HAP-1 (cell line): Measurements from ENCODE around the gene CD44.

Experiments used
- DNase-seq, 2 experiments: peaks; one replicate each; pipeline ENCODE4 v3.0.0-alpha.2; 2016 to 2020; ENCODE audit warnings: low spot score in 2 of 2
- H3K27me3 ChIP-seq: fragments of 250-450 bp; sonication (Bioruptor Pico); 2 replicates; pipeline ENCODE4 v1.5.1; 2020; ENCODE audit warnings: low read depth, mild to moderate bottlenecking, moderate library complexity
- H3K36me3 ChIP-seq: fragments of 250-450 bp; sonication (Bioruptor Pico); replicated peaks from 2 replicates; pipeline ENCODE4 v1.5.1; 2020; ENCODE audit warnings: mild to moderate bottlenecking
- H3K4me1 ChIP-seq: fragments of 250-450 bp; sonication (Bioruptor Pico); 2 replicates; pipeline ENCODE4 v1.5.1; 2020; ENCODE audit warnings: mild to moderate bottlenecking
- H3K4me3 ChIP-seq: fragments of 250-450 bp; sonication (Bioruptor Pico); 2 replicates; pipeline ENCODE4 v1.5.1; 2020; ENCODE audit warnings: mild to moderate bottlenecking, moderate library complexity
- H3K9me3 ChIP-seq: fragments of 250-450 bp; sonication (Bioruptor Pico); 2 replicates; pipeline ENCODE4 v1.5.1; 2020; ENCODE audit warnings: mild to moderate bottlenecking, moderate library complexity
- in situ Hi-C: fragments of 300-500 bp; cut with MboI; formaldehyde crosslinking; loops from 3 replicates; pipeline ENCODE4 v1.14.3; 2020; ENCODE audit warnings: low sequenced_read_pairs, inconsistent platforms, mixed read lengths

Gene CD44

GRCh38 chr11:35138058-35138457 is 913 bp upstream of the CD44 start:
- H3K36me3 ChIP-seq = no peaks in the 10 kb centered on the region
- in situ Hi-C loops = no loop called here
- H3K9me3 ChIP-seq = no peaks in the 10 kb centered on the region
- no peak overlapping the region for H3K4me3 ChIP-seq
- no peak for DNase-seq
- no peaks in the 10 kb centered on the region for H3K4me1 ChIP-seq
- H3K27me3 ChIP-seq = peaks cover 27% of the 10 kb centered on the region

- in situ Hi-C loops = no loop called here
- peaks cover 27% of the 10 kb centered on the region for H3K27me3 ChIP-seq
- no peaks in the 10 kb centered on the region for H3K9me3 ChIP-seq
- peak overlapping the region; percentile 24 for H3K4me3 ChIP-seq
- no peak for DNase-seq
- no peaks in the 10 kb centered on the region for H3K36me3 ChIP-seq
- no peaks in the 10 kb centered on the region for H3K4me1 ChIP-seq
Observed at GRCh38 chr11:35138606-35138942, 397 bp upstream of the CD44 start.

- Histone ChIP-seq H3K36me3 (no peaks in the 10 kb centered on the region), H3K4me1 (no peaks in the 10 kb centered on the region), H3K27me3 (peaks cover 27% of the 10 kb centered on the region), H3K9me3 (no peaks in the 10 kb centered on the region), H3K4me3 (peak overlapping the region; percentile 24)
- no peak for DNase-seq
- in situ Hi-C loops = no loop called here
Observed at GRCh38 chr11:35139722-35140282, 831 bp downstream of the CD44 start.

- in situ Hi-C loops = no loop called here
- DNase-seq = no peak
- Histone ChIP-seq H3K9me3 (no peaks in the 10 kb centered on the region), H3K27me3 (peaks cover 27% of the 10 kb centered on the region), H3K36me3 (no peaks in the 10 kb centered on the region), H3K4me1 (no peaks in the 10 kb centered on the region), H3K4me3 (no peak overlapping the region)
Observed at GRCh38 chr11:35141071-35141470, 2.1 kb downstream of the CD44 start.

GRCh38 chr11:35141571-35141971 is 2.6 kb downstream of the CD44 start:
- DNase-seq = no peak
- Histone ChIP-seq H3K27me3 (peaks cover 25% of the 10 kb centered on the region), H3K4me1 (no peaks in the 10 kb centered on the region), H3K36me3 (no peaks in the 10 kb centered on the region), H3K9me3 (no peaks in the 10 kb centered on the region), H3K4me3 (no peak overlapping the region)
- in situ Hi-C loops = no loop called here

- H3K27me3 ChIP-seq = peaks cover 25% of the 10 kb centered on the region
- no peak overlapping the region for H3K4me3 ChIP-seq
- in situ Hi-C loops = no loop called here
- no peaks in the 10 kb centered on the region for H3K9me3 ChIP-seq
- no peaks in the 10 kb centered on the region for H3K4me1 ChIP-seq
- no peak for DNase-seq
- H3K36me3 ChIP-seq = no peaks in the 10 kb centered on the region
Observed at GRCh38 chr11:35142481-35143075, 3.6 kb downstream of the CD44 start.

GRCh38 chr11:35143297-35144135 is 4.5 kb downstream of the CD44 start:
- Histone ChIP-seq H3K36me3 (no peaks in the 10 kb centered on the region), H3K27me3 (peaks cover 17% of the 10 kb centered on the region), H3K9me3 (no peaks in the 10 kb centered on the region), H3K4me1 (no peaks in the 10 kb centered on the region), H3K4me3 (no peak overlapping the region)
- DNase-seq = no peak
- in situ Hi-C loops = no loop called here

- no peaks in the 10 kb centered on the region for H3K4me1 ChIP-seq
- no peaks in the 10 kb centered on the region for H3K36me3 ChIP-seq
- in situ Hi-C loops = no loop called here
Observed at GRCh38 chr11:35144136-35144741, 5.3 kb downstream of the CD44 start.

GRCh38 chr11:35144806-35145205 is 5.8 kb downstream of the CD44 start:
- H3K4me3 ChIP-seq = no peak overlapping the region
- DNase-seq = no peak
- H3K36me3 ChIP-seq = no peaks in the 10 kb centered on the region
- H3K27me3 ChIP-seq = peaks cover 4% of the 10 kb centered on the region
- H3K9me3 ChIP-seq = no peaks in the 10 kb centered on the region
- no peaks in the 10 kb centered on the region for H3K4me1 ChIP-seq
- in situ Hi-C loops = no loop called here

More at GRCh38 chr11:35144136-35144741, 5.3 kb downstream of the CD44 start:
- DNase-seq = no peak
- Histone ChIP-seq H3K27me3 (peaks cover 10% of the 10 kb centered on the region), H3K9me3 (no peaks in the 10 kb centered on the region), H3K4me3 (no peak overlapping the region)

- 0 out of 2 replicates have a peak, but pooled peaks cover under 1% of the 10 kb centered on the region for H3K27me3 ChIP-seq
- no peaks in the 10 kb centered on the region for H3K4me1 ChIP-seq
- no peak for DNase-seq
- in situ Hi-C loops = no loop called here
- H3K4me3 ChIP-seq = no peak overlapping the region
- no peaks in the 10 kb centered on the region for H3K36me3 ChIP-seq
- no peaks in the 10 kb centered on the region for H3K9me3 ChIP-seq
Observed at GRCh38 chr11:35145271-35145670, 6.3 kb downstream of the CD44 start.

- H3K4me1 ChIP-seq = no peaks in the 10 kb centered on the region
- no peak overlapping the region for H3K4me3 ChIP-seq
- DNase-seq = no peak
- no peaks in the 10 kb centered on the region for H3K36me3 ChIP-seq
- H3K27me3 ChIP-seq = no peaks in the 10 kb centered on the region
- in situ Hi-C loops = no loop called here
- H3K9me3 ChIP-seq = no peaks in the 10 kb centered on the region
Observed at GRCh38 chr11:35146074-35146521, 7.1 kb downstream of the CD44 start.

- Histone ChIP-seq H3K9me3 (no peaks in the 10 kb centered on the region), H3K36me3 (no peaks in the 10 kb centered on the region), H3K4me1 (no peaks in the 10 kb centered on the region), H3K4me3 (no peak overlapping the region), H3K27me3 (no peaks in the 10 kb centered on the region)
- in situ Hi-C loops = no loop called here
- no peak for DNase-seq
Observed at GRCh38 chr11:35146711-35147110, 7.7 kb downstream of the CD44 start.

GRCh38 chr11:35147235-35147634 is 8.3 kb downstream of the CD44 start:
- H3K4me1 ChIP-seq = no peaks in the 10 kb centered on the region

More at GRCh38 chr11:35147235-35147634, 8.3 kb downstream of the CD44 start:
- Histone ChIP-seq H3K27me3 (no peaks in the 10 kb centered on the region), H3K36me3 (no peaks in the 10 kb centered on the region), H3K9me3 (no peaks in the 10 kb centered on the region), H3K4me3 (no peak overlapping the region)
- in situ Hi-C loops = no loop called here
- no peak for DNase-seq
